CD4-positive, alpha-beta T cell (primary cell): ENCODE data around the gene TSC2. TPM values are rescaled to one million over a fixed set of nuclear protein-coding genes. Genes with fewer than 3 reads are reported as not detected.
A peak's percentile ranks its signal among the peaks of the same experiment; 100 is the strongest.

Source experiments
- ATAC-seq: fragments of 200-7000 bp; cut with Tn5 transposase; one replicate; pipeline ENCODE4 v1.10.0; 2022; ENCODE audit warnings: mild to moderate bottlenecking; ENCODE audit not compliant: poor library complexity
- CTCF ChIA-PET: fragments of 350-600 bp; sonication (Branson Sonifier 250); formaldehyde crosslinking; loops from one replicate; lab custom pipeline; 2021; ENCODE audit warnings: antibody characterized with exemption, inconsistent platforms; lab: Charles Lee
- POLR2A ChIA-PET: fragments of 350-600 bp; sonication (Branson Sonifier 250); formaldehyde crosslinking; loops from one replicate; lab custom pipeline; 2021; ENCODE audit warnings: antibody characterized with exemption, inconsistent platforms; lab: Charles Lee
- DNase-seq, 14 experiments: peaks; one replicate each; pipeline ENCODE4 v3.0.0-alpha.2; 2013 to 2020; ENCODE audit warnings: mixed read lengths in 2 of 14
- H3K27ac ChIP-seq, 2 donors: one replicate each; pipeline versions ENCODE4 v1.5.1 to v1.7.0; 2013; ENCODE audit warnings: low read length in 2 of 2, low read depth in 1 of 2, mild to moderate bottlenecking in 1 of 2
- H3K27me3 ChIP-seq, 2 experiments: 1 replicate in 1 of 2; 2 replicates in 1 of 2; pipeline versions ENCODE4 v1.6.1 to v1.7.0; 2013; ENCODE audit warnings: low read length in 2 of 2, control low read depth in 1 of 2, mild to moderate bottlenecking in 1 of 2, moderate library complexity in 1 of 2; ENCODE audit not compliant: insufficient read depth in 2 of 2, control insufficient read depth in 1 of 2
- H3K36me3 ChIP-seq: one replicate; pipeline ENCODE4 v1.6.1; 2013; ENCODE audit warnings: low read length, control low read depth; ENCODE audit not compliant: insufficient read depth
- H3K4me1 ChIP-seq: one replicate; pipeline ENCODE4 v1.6.1; 2013; ENCODE audit warnings: low read length, control low read depth; ENCODE audit not compliant: insufficient read depth
- H3K4me3 ChIP-seq: one replicate; pipeline ENCODE4 v1.5.1; 2013; ENCODE audit warnings: mild to moderate bottlenecking, low read length, moderate library complexity
- H3K9me3 ChIP-seq, 2 experiments: 1 replicate in 1 of 2; 2 replicates in 1 of 2; pipeline versions ENCODE4 v1.6.1 to v1.7.0; 2013; ENCODE audit warnings: low read length in 2 of 2, mild to moderate bottlenecking in 2 of 2, control low read depth in 1 of 2, moderate library complexity in 1 of 2; ENCODE audit not compliant: control insufficient read depth in 1 of 2, insufficient read depth in 1 of 2
- H3K27ac Mint-ChIP-seq: one replicate; pipeline ENCODE4 v1.8.0; 2020; ENCODE audit warnings: mixed read lengths
- H3K27me3 Mint-ChIP-seq: one replicate; pipeline ENCODE4 v1.8.0; 2021; ENCODE audit warnings: mixed read lengths
- H3K36me3 Mint-ChIP-seq: one replicate; pipeline ENCODE4 v1.8.0; 2021; ENCODE audit warnings: low read depth, mixed read lengths
- H3K4me1 Mint-ChIP-seq: one replicate; pipeline ENCODE4 v1.8.0; 2021; ENCODE audit warnings: low read depth, mixed read lengths
- H3K4me3 Mint-ChIP-seq: one replicate; pipeline ENCODE4 v1.8.0; 2020; ENCODE audit warnings: mild to moderate bottlenecking, mixed read lengths
- H3K9me3 Mint-ChIP-seq: one replicate; pipeline ENCODE4 v1.8.0; 2020; ENCODE audit warnings: mixed read lengths
- CTCF ChIP-seq: fragments of 200-600 bp; IDR thresholded peaks from one replicate; pipeline ENCODE4 v1.8.0; 2022; ENCODE audit warnings: antibody characterized with exemption, mild to moderate bottlenecking
- intact Hi-C, 2 experiments: fragments of 100-400 bp; cut with DNase I in 1 of 2; cut with micrococcal nuclease in 1 of 2; formaldehyde crosslinking; loops; one replicate each; pipeline versions ENCODE4 v1.15.1 to v1.9.0; 2023 to 2025; cut with DNase I, micrococcal nuclease
- total RNA-seq, 174 experiments: library from RNA in 2 of 174; stranded (reverse) in 2 of 174; gene quantifications; one replicate each; pipeline ENCODE4 v1.2.3 and lab custom pipeline; 2021 to 2026

Gene TSC2
- total RNA-seq, 2 experiments from 2014 or later: 83.0 to 85.0 TPM

GRCh38 chr16:2048116-2048543, 345 bp downstream of the TSC2 start:
- peaks cover 17% of the 10 kb centered on the region for H3K36me3 Mint-ChIP-seq
- intact Hi-C loops: loop anchor here in 1 of 2 experiments (1.0 to 10.0 kb wide), 9 partner anchors 25 to 634 kb away; partner anchors contain the start of genes CLCN7, KCTD5, MLST8 and NDUFB10
- POLR2A ChIA-PET: interaction anchor here (0.9 to 3.0 kb wide), 9 partner anchors 26 to 730 kb away, joined by 3 to 32 read pairs (median 4); partner anchors contain the start of genes PGP, RPS2 and TRAF7

GRCh38 chr16:2053211-2053610, 5.4 kb downstream of the TSC2 start:
- Histone ChIP-seq H3K4me3 (no peak overlapping the region), H3K36me3 (peaks cover 64% of the 10 kb centered on the region), H3K27ac (no peak overlapping the region), H3K9me3 (no peaks in the 10 kb centered on the region), H3K27me3 (no peaks in the 10 kb centered on the region), H3K4me1 (peaks cover 12% of the 10 kb centered on the region)
- CTCF ChIA-PET: no interaction called here
- no peaks in the 10 kb centered on the region for H3K27me3 Mint-ChIP-seq
- DNase-seq (no peak), ATAC-seq (no peak)
- H3K27ac Mint-ChIP-seq: no peak overlapping the region
- no peaks in the 10 kb centered on the region for H3K9me3 Mint-ChIP-seq
- no peak overlapping the region for H3K4me3 Mint-ChIP-seq
- TF ChIP-seq CTCF: no peak
- POLR2A ChIA-PET: no interaction called here
- peaks cover 40% of the 10 kb centered on the region for H3K36me3 Mint-ChIP-seq
- peaks cover 10% of the 10 kb centered on the region for H3K4me1 Mint-ChIP-seq
- intact Hi-C loops: no loop called here

More at GRCh38 chr16:2048116-2048543, 345 bp downstream of the TSC2 start:
- CTCF ChIA-PET: interaction anchor here (0.7 to 2.0 kb wide), 7 partner anchors 9 to 107 kb away, joined by 3 to 14 read pairs (median 4); partner anchors contain the start of genes RPS2 and TRAF7
- no peak for TF ChIP-seq CTCF
- ATAC-seq (peak; percentile 35), DNase-seq (peak in 1 of 14 experiments; percentile 12)
- peaks cover 33% of the 10 kb centered on the region for H3K4me1 ChIP-seq
- Mint-ChIP-seq H3K27ac (peak overlapping the region; percentile 56), H3K4me1 (peaks cover 23% of the 10 kb centered on the region), H3K27me3 (no peaks in the 10 kb centered on the region), H3K9me3 (no peaks in the 10 kb centered on the region), H3K4me3 (peak overlapping the region; percentile 93)
- no peaks in the 10 kb centered on the region for H3K27me3 ChIP-seq
- no peaks in the 10 kb centered on the region for H3K9me3 ChIP-seq
- H3K36me3 ChIP-seq: peaks cover 23% of the 10 kb centered on the region
- H3K4me3 ChIP-seq: peak overlapping the region; percentile 96
- H3K27ac ChIP-seq: peak overlapping the region in 1 of 2 donors; percentile 29

GRCh38 chr16:2053897-2054296, 6.1 kb downstream of the TSC2 start:
- H3K36me3 ChIP-seq: peaks cover 70% of the 10 kb centered on the region
- Mint-ChIP-seq H3K36me3 (peaks cover 45% of the 10 kb centered on the region), H3K27me3 (no peaks in the 10 kb centered on the region), H3K4me3 (no peak overlapping the region), H3K27ac (no peak overlapping the region), H3K4me1 (peaks cover 3% of the 10 kb centered on the region), H3K9me3 (no peaks in the 10 kb centered on the region)
- H3K4me1 ChIP-seq: peaks cover 5% of the 10 kb centered on the region
- no peak for TF ChIP-seq CTCF
- ChIA-PET CTCF (no interaction called here), POLR2A (no interaction called here)
- ATAC-seq (no peak), DNase-seq (no peak)
- no peak overlapping the region for H3K27ac ChIP-seq
- intact Hi-C loops: no loop called here
- no peaks in the 10 kb centered on the region for H3K9me3 ChIP-seq
- H3K4me3 ChIP-seq: no peak overlapping the region
- H3K27me3 ChIP-seq: no peaks in the 10 kb centered on the region
